H9 (cell line): ENCODE measurements around the gene MEIS2. TPM values are rescaled to one million over a fixed set of nuclear protein-coding genes. Genes with fewer than 3 reads are reported as not detected.

Experiments
- DNase-seq: peaks from one replicate; pipeline ENCODE4 v3.0.0-alpha.2; 2017
- H2AFZ ChIP-seq: one replicate; pipeline ENCODE4 v1.6.1; 2013; ENCODE audit warnings: mild to moderate bottlenecking, low read length, control low read depth, moderate library complexity
- H2AK5ac ChIP-seq: 2 replicates; pipeline ENCODE4 v1.6.1; 2013; ENCODE audit warnings: low read length, control low read depth, mixed read lengths; ENCODE audit not compliant: insufficient read length
- H2BK120ac ChIP-seq: one replicate; pipeline ENCODE4 v1.6.1; 2013; ENCODE audit warnings: low read depth, mild to moderate bottlenecking, low read length, control low read depth, inconsistent platforms; ENCODE audit not compliant: poor library complexity, severe bottlenecking
- H2BK12ac ChIP-seq: 2 replicates; pipeline ENCODE4 v1.6.1; 2013; ENCODE audit warnings: low read length, control low read depth, mixed read lengths, low read depth; ENCODE audit not compliant: insufficient read length
- H2BK15ac ChIP-seq: 2 replicates; pipeline ENCODE4 v1.6.1; 2013; ENCODE audit warnings: low read depth, low read length, control low read depth
- H2BK20ac ChIP-seq: one replicate; pipeline ENCODE4 v1.6.1; 2013; ENCODE audit warnings: low read depth, mild to moderate bottlenecking, low read length, control low read depth, inconsistent platforms; ENCODE audit not compliant: poor library complexity, severe bottlenecking
- H2BK5ac ChIP-seq: 2 replicates; pipeline ENCODE4 v1.6.1; 2013; ENCODE audit warnings: low read length, control low read depth, mixed read lengths; ENCODE audit not compliant: insufficient read length
- H3K14ac ChIP-seq: 2 replicates; pipeline ENCODE4 v1.6.1; 2013; ENCODE audit warnings: low read length, control low read depth; ENCODE audit not compliant: insufficient read depth
- H3K18ac ChIP-seq: 2 replicates; pipeline ENCODE4 v1.6.1; 2013; ENCODE audit warnings: low read depth, mild to moderate bottlenecking, mixed read lengths, low read length, control low read depth; ENCODE audit not compliant: insufficient read length
- H3K23ac ChIP-seq: 2 replicates; pipeline ENCODE4 v1.6.1; 2013; ENCODE audit warnings: low read length, control low read depth, mixed read lengths, low read depth; ENCODE audit not compliant: insufficient read length
- H3K23me2 ChIP-seq: 2 replicates; pipeline ENCODE4 v1.6.1; 2013; ENCODE audit warnings: low read depth, mild to moderate bottlenecking, mixed read lengths, low read length, control low read depth; ENCODE audit not compliant: insufficient read length, poor library complexity, severe bottlenecking
- H3K27ac ChIP-seq: 2 replicates; pipeline ENCODE4 v1.5.1; 2013; ENCODE audit warnings: low read length, control low read depth, mixed read lengths, low read depth; ENCODE audit not compliant: insufficient read length
- H3K27me3 ChIP-seq: 2 replicates; pipeline ENCODE4 v1.6.1; 2013; ENCODE audit warnings: low read length, control low read depth, inconsistent platforms; ENCODE audit not compliant: insufficient read depth
- H3K4ac ChIP-seq: 2 replicates; pipeline ENCODE4 v1.6.1; 2013; ENCODE audit warnings: low read depth, mild to moderate bottlenecking, control low read depth, inconsistent platforms, low read length, moderate library complexity
- H3K4me1 ChIP-seq: 2 replicates; pipeline ENCODE4 v1.6.1; 2013; ENCODE audit warnings: low read length, control low read depth, inconsistent platforms; ENCODE audit not compliant: insufficient read depth
- H3K4me2 ChIP-seq: 2 replicates; pipeline ENCODE4 v1.6.1; 2013; ENCODE audit warnings: low read length, control low read depth, mixed read lengths; ENCODE audit not compliant: insufficient read length, insufficient read depth
- H3K56ac ChIP-seq: 2 replicates; pipeline ENCODE4 v1.6.1; 2013; ENCODE audit warnings: low read depth, mild to moderate bottlenecking, mixed read lengths, low read length, control low read depth; ENCODE audit not compliant: insufficient read length
- H3K79me1 ChIP-seq: 2 replicates; pipeline ENCODE4 v1.6.1; 2013; ENCODE audit warnings: low read depth, mild to moderate bottlenecking, moderate library complexity, low read length, control low read depth, inconsistent platforms; ENCODE audit not compliant: insufficient read depth, poor library complexity, severe bottlenecking
- H3K79me2 ChIP-seq: 2 replicates; pipeline ENCODE4 v1.6.1; 2013; ENCODE audit warnings: low read length, control low read depth, inconsistent platforms; ENCODE audit not compliant: insufficient read depth
- H3K9ac ChIP-seq: 2 replicates; pipeline ENCODE4 v1.6.1; 2013; ENCODE audit warnings: low read length, control low read depth, mixed read lengths; ENCODE audit not compliant: insufficient read length; ENCODE audit errors: extremely low read depth
- H3K9me3 ChIP-seq: one replicate; pipeline ENCODE4 v1.6.1; 2013; ENCODE audit warnings: low read depth, low read length, inconsistent platforms; ENCODE audit not compliant: control insufficient read depth
- H3T11ph ChIP-seq: one replicate; pipeline ENCODE4 v1.6.1; 2013; ENCODE audit warnings: mild to moderate bottlenecking, low read length, control low read depth, inconsistent platforms
- H4K20me1 ChIP-seq: one replicate; pipeline ENCODE4 v1.6.1; 2013; ENCODE audit not compliant: control insufficient read depth, insufficient read length, insufficient read depth
- H4K5ac ChIP-seq: 2 replicates; pipeline ENCODE4 v1.6.1; 2013; ENCODE audit warnings: low read depth, mild to moderate bottlenecking, mixed read lengths, low read length, control low read depth; ENCODE audit not compliant: insufficient read length
- H4K8ac ChIP-seq: replicated peaks from 2 replicates; pipeline ENCODE4 v1.6.1; 2013; ENCODE audit warnings: low read length, control low read depth, mixed read lengths, low read depth; ENCODE audit not compliant: insufficient read length
- H4K91ac ChIP-seq: 2 replicates; pipeline ENCODE4 v1.6.1; 2013; ENCODE audit warnings: low read depth, mild to moderate bottlenecking, moderate library complexity, mixed read lengths, low read length, control low read depth; ENCODE audit not compliant: insufficient read length
- H3K27ac Mint-ChIP-seq, 3 experiments: 2 replicates in 2 of 3; 3 replicates in 1 of 3; pipeline ENCODE4 v1.8.0; 2020 to 2021; ENCODE audit warnings: mixed read lengths in 3 of 3, mild to moderate bottlenecking in 1 of 3, moderate library complexity in 1 of 3
- H3K27me3 Mint-ChIP-seq: 2 replicates; pipeline ENCODE4 v1.8.0; 2021; ENCODE audit warnings: low read depth, mild to moderate bottlenecking, moderate library complexity, mixed read lengths
- H3K36me3 Mint-ChIP-seq, 3 experiments: 2 replicates in 2 of 3; 3 replicates in 1 of 3; pipeline ENCODE4 v1.8.0; 2020 to 2021; ENCODE audit warnings: low read depth in 3 of 3, mixed read lengths in 3 of 3; ENCODE audit not compliant: insufficient read depth in 1 of 3
- H3K4me1 Mint-ChIP-seq, 2 experiments: 2 replicates each; pipeline ENCODE4 v1.8.0; 2020; ENCODE audit warnings: mixed read lengths in 2 of 2
- H3K4me3 Mint-ChIP-seq, 2 experiments: 2 replicates in 1 of 2; 3 replicates in 1 of 2; pipeline ENCODE4 v1.8.0; 2020 to 2021; ENCODE audit warnings: mild to moderate bottlenecking in 2 of 2, mixed read lengths in 2 of 2, moderate library complexity in 1 of 2
- H3K9me3 Mint-ChIP-seq, 2 experiments: 2 replicates in 1 of 2; 3 replicates in 1 of 2; pipeline ENCODE4 v1.8.0; 2020; ENCODE audit warnings: mild to moderate bottlenecking in 2 of 2, mixed read lengths in 2 of 2, moderate library complexity in 1 of 2
- CTCF ChIP-seq: fragments of 200-600 bp; sonication (generic); conservative IDR thresholded peaks from 3 replicates; pipeline ENCODE4 v1.8.0; 2021; ENCODE audit warnings: antibody characterized with exemption, mild to moderate bottlenecking
- WGBS: extraction: QIAGEN DNeasy Blood & Tissue Kit; methylation state at CpG from one replicate; pipeline ENCODE4 v1.1.7; 2013; ENCODE audit warnings: missing lambda C conversion rate, low lambda C conversion rate, mixed read lengths; ENCODE audit not compliant: insufficient read length; ENCODE audit errors: extremely low coverage; 5-methylcytosine and 5-hydroxymethylcytosine counted together
- total RNA-seq: library from RNA; stranded (reverse); gene quantifications from 2 replicates; pipeline ENCODE4 v1.2.1, GENCODE V29; 2021

Gene MEIS2
- total RNA-seq, 1 experiment from 2014 or later, result 0.35 TPM

DNA sequence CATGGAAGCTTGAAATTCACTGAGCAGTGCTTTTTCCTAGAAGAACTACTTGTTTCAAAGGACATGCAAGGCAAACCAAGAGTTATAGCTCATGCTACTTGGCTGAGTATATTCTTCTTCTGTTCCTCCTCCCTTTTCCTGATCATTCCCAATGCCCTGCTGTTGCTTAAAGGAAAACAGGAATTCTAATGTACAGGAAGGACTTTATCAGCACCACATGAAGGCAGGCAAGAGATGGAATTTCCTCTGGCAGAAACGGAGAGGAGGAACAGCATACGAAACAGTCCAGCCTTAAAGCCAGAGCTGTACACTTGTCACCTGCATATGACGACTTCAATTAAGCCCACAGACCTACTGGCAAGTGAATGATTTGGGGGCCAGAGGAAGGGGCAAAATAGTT is 15.7 kb downstream of the MEIS2 start:
- H2BK15ac ChIP-seq, result no peak overlapping the region
- no CpG with 5 or more reads among the region's 3 CpGs for WGBS
- TF ChIP-seq CTCF, result no peak

More for the DNA sequence above, 15.7 kb downstream of the MEIS2 start:
- no peak overlapping the region for H2BK5ac ChIP-seq
- H3K4ac ChIP-seq, result no peak overlapping the region
- no peaks in the 10 kb centered on the region for H4K20me1 ChIP-seq
- H3K14ac ChIP-seq, result no peak overlapping the region
- no peaks in the 10 kb centered on the region for H3K79me1 ChIP-seq
- no peak overlapping the region for H3K27ac ChIP-seq
- H3K18ac ChIP-seq, result no peak overlapping the region
- H2BK120ac ChIP-seq, result no peak overlapping the region
- H3T11ph ChIP-seq, result no peak overlapping the region
- peaks cover 17 to 38% of the 10 kb centered on the region in 2 experiments for H3K4me1 Mint-ChIP-seq
- no peaks in the 10 kb centered on the region for H3K9me3 Mint-ChIP-seq
- no peak for DNase-seq
- no peak overlapping the region for H3K4me3 Mint-ChIP-seq
- H4K91ac ChIP-seq, result no peak overlapping the region
- no peak overlapping the region for H3K56ac ChIP-seq
- H2BK20ac ChIP-seq, result no peak overlapping the region
- no peak overlapping the region for H3K4me2 ChIP-seq
- no peaks in the 10 kb centered on the region for H3K9me3 ChIP-seq
- no peaks in the 10 kb centered on the region for H3K23me2 ChIP-seq
- H3K23ac ChIP-seq, result no peak overlapping the region
- H2BK12ac ChIP-seq, result no peak overlapping the region
- H3K4me1 ChIP-seq, result no peaks in the 10 kb centered on the region
- no peak overlapping the region for H3K9ac ChIP-seq
- no peak overlapping the region for H3K27ac Mint-ChIP-seq
- H3K27me3 ChIP-seq, result no peaks in the 10 kb centered on the region
- peaks cover 13% of the 10 kb centered on the region for H3K27me3 Mint-ChIP-seq
- no peak overlapping the region for H4K8ac ChIP-seq
- no peak overlapping the region for H4K5ac ChIP-seq
- no peaks in the 10 kb centered on the region for H3K36me3 Mint-ChIP-seq
- H2AK5ac ChIP-seq, result no peak overlapping the region
- H3K79me2 ChIP-seq, result no peaks in the 10 kb centered on the region
- H2AFZ ChIP-seq, result no peak overlapping the region
